ENCODE measurements around the gene ZC3HAV1. TPM values are rescaled to one million over a fixed set of nuclear protein-coding genes. Genes with fewer than 3 reads are reported as not detected.

ZC3HAV1 gene
- total RNA-seq, 2 experiments from 2014 or later, result 124 to 129 TPM

- Mint-ChIP-seq H3K4me1 (peaks cover 79% of the 10 kb centered on the region), H3K27ac (peak overlapping the region; percentile 86), H3K4me3 (peak overlapping the region; percentile 12), H3K36me3 (ENCODE audit: low read depth) (peaks cover 64% of the 10 kb centered on the region), H3K9me3 (no peaks in the 10 kb centered on the region), H3K27me3 (no peaks in the 10 kb centered on the region)
- DNase-seq, result peak; percentile 72
- ChIA-PET POLR2A (no interaction called here), CTCF (interaction anchor here (1.0 to 18.4 kb wide), 3 partner anchors 24 to 51 kb away, joined by 3 to 225 read pairs (median 7); no protein-coding TSS in a partner anchor)
Measured at GRCh38 chr7:139043823-139044812, 65.4 kb downstream of the ZC3HAV1 start.

- H3K4me1 Mint-ChIP-seq, result peaks cover 64% of the 10 kb centered on the region
- CTCF ChIA-PET, result interaction anchor here (0.6 to 18.4 kb wide), 5 partner anchors 12 to 155 kb away, joined by 3 to 225 read pairs (median 4); no protein-coding TSS in a partner anchor
- POLR2A ChIA-PET, result no interaction called here
- peak overlapping the region; percentile 82 for H3K27ac Mint-ChIP-seq
- no peaks in the 10 kb centered on the region for H3K9me3 Mint-ChIP-seq
- H3K4me3 Mint-ChIP-seq, result peak overlapping the region; percentile 21
- peak; percentile 36 for DNase-seq
- H3K27me3 Mint-ChIP-seq, result peaks cover 4% of the 10 kb centered on the region
- peaks cover 42% of the 10 kb centered on the region for H3K36me3 Mint-ChIP-seq (ENCODE audit: low read depth)
Measured at GRCh38 chr7:139041378-139042085, 68.0 kb downstream of the ZC3HAV1 start.

- ChIA-PET POLR2A (no interaction called here), CTCF (interaction anchor here (18.4 kb wide), 1 partner anchor 29 kb away, joined by 225 read pairs; no protein-coding TSS in a partner anchor)
- Mint-ChIP-seq H3K9me3 (no peaks in the 10 kb centered on the region), H3K27ac (peak overlapping the region; percentile 26), H3K4me1 (peaks cover 54% of the 10 kb centered on the region), H3K36me3 (ENCODE audit: low read depth) (peaks cover 23% of the 10 kb centered on the region), H3K4me3 (no peak overlapping the region), H3K27me3 (peaks cover 4% of the 10 kb centered on the region)
- no peak for DNase-seq
Measured at GRCh38 chr7:139038691-139039090, 70.8 kb downstream of the ZC3HAV1 start.

GRCh38 chr7:139036901-139037300 lies 72.6 kb downstream of the ZC3HAV1 start:
- no peaks in the 10 kb centered on the region for H3K9me3 Mint-ChIP-seq
- POLR2A ChIA-PET, result no interaction called here
- peaks cover 48% of the 10 kb centered on the region for H3K4me1 Mint-ChIP-seq
- H3K4me3 Mint-ChIP-seq, result peak overlapping the region; percentile 69
- no peak for DNase-seq
- peaks cover 4% of the 10 kb centered on the region for H3K27me3 Mint-ChIP-seq
- CTCF ChIA-PET, result interaction anchor here (1.3 to 2.2 kb wide), 2 partner anchors 13 to 19 kb away, joined by 4 to 7 read pairs; no protein-coding TSS in a partner anchor
- peaks cover 23% of the 10 kb centered on the region for H3K36me3 Mint-ChIP-seq (ENCODE audit: low read depth)
- no peak overlapping the region for H3K27ac Mint-ChIP-seq

- Mint-ChIP-seq H3K36me3 (ENCODE audit: low read depth) (peaks cover 20% of the 10 kb centered on the region), H3K9me3 (no peaks in the 10 kb centered on the region), H3K4me1 (peaks cover 39% of the 10 kb centered on the region), H3K27me3 (peaks cover 4% of the 10 kb centered on the region), H3K27ac (peak within 1 kb of the TSS; percentile 88), H3K4me3 (peak within 1 kb of the TSS; percentile 82)
- peak; percentile 58 for DNase-seq
- ChIA-PET CTCF (interaction anchor here (0.8 to 2.2 kb wide), 5 partner anchors 12 to 149 kb away, joined by 3 to 7 read pairs (median 4); no protein-coding TSS in a partner anchor), POLR2A (no interaction called here)
Measured at GRCh38 chr7:139035586-139036353, 73.8 kb downstream of the ZC3HAV1 start, which contains the start of gene ZC3HAV1L. Gene ZC3HAV1L (minus strand): TSS chr7:139036042. CDS start chr7:139036017, 25 bp downstream.

- peaks cover 36% of the 10 kb centered on the region for H3K4me1 Mint-ChIP-seq
- H3K27me3 Mint-ChIP-seq, result peaks cover 4% of the 10 kb centered on the region
- peak; percentile 24 for DNase-seq
- no peaks in the 10 kb centered on the region for H3K9me3 Mint-ChIP-seq
- peak overlapping the region; percentile 82 for H3K4me3 Mint-ChIP-seq
- peaks cover 22% of the 10 kb centered on the region for H3K36me3 Mint-ChIP-seq (ENCODE audit: low read depth)
- H3K27ac Mint-ChIP-seq, result peak overlapping the region; percentile 88
- ChIA-PET CTCF (interaction anchor here (0.7 to 2.2 kb wide), 6 partner anchors 9 to 149 kb away, joined by 3 to 7 read pairs (median 4); no protein-coding TSS in a partner anchor), POLR2A (no interaction called here)
Measured at GRCh38 chr7:139034855-139035585, 74.5 kb downstream of the ZC3HAV1 start.

GRCh38 chr7:139034336-139034735 lies 75.2 kb downstream of the ZC3HAV1 start:
- Mint-ChIP-seq H3K4me1 (peaks cover 36% of the 10 kb centered on the region), H3K4me3 (peak overlapping the region; percentile 82), H3K27ac (peak overlapping the region; percentile 88), H3K27me3 (peaks cover 4% of the 10 kb centered on the region), H3K36me3 (ENCODE audit: low read depth) (peaks cover 28% of the 10 kb centered on the region), H3K9me3 (no peaks in the 10 kb centered on the region)
- POLR2A ChIA-PET, result no interaction called here
- DNase-seq, result no peak
- CTCF ChIA-PET, result interaction anchor here (0.7 to 1.2 kb wide), 2 partner anchors 8 to 9 kb away, joined by 3 read pairs; no protein-coding TSS in a partner anchor

- no peak for DNase-seq
- H3K4me3 Mint-ChIP-seq, result peak overlapping the region; percentile 82
- peaks cover 30% of the 10 kb centered on the region for H3K36me3 Mint-ChIP-seq (ENCODE audit: low read depth)
- peaks cover 4% of the 10 kb centered on the region for H3K27me3 Mint-ChIP-seq
- H3K4me1 Mint-ChIP-seq, result peaks cover 35% of the 10 kb centered on the region
- H3K9me3 Mint-ChIP-seq, result no peaks in the 10 kb centered on the region
- ChIA-PET POLR2A (no interaction called here), CTCF (interaction anchor here (0.6 to 1.3 kb wide), 4 partner anchors 10 to 115 kb away, joined by 3 to 5 read pairs (median 3); no protein-coding TSS in a partner anchor)
- peak overlapping the region; percentile 27 for H3K27ac Mint-ChIP-seq
Measured at GRCh38 chr7:139033346-139034114, 76.0 kb downstream of the ZC3HAV1 start.

- Mint-ChIP-seq H3K9me3 (no peaks in the 10 kb centered on the region), H3K4me3 (no peak overlapping the region), H3K27me3 (peaks cover 1% of the 10 kb centered on the region), H3K4me1 (peaks cover 36% of the 10 kb centered on the region), H3K36me3 (ENCODE audit: low read depth) (peaks cover 36% of the 10 kb centered on the region), H3K27ac (no peak overlapping the region)
- CTCF ChIA-PET, result interaction anchor here (1.3 kb wide), 2 partner anchors 9 to 146 kb away, joined by 3 read pairs; no protein-coding TSS in a partner anchor
- no peak for DNase-seq
- POLR2A ChIA-PET, result no interaction called here
Measured at GRCh38 chr7:139032473-139032872, 77.0 kb downstream of the ZC3HAV1 start.

- ChIA-PET POLR2A (no interaction called here), CTCF (interaction anchor here (0.5 to 0.9 kb wide), 2 partner anchors 12 to 313 kb away, joined by 3 to 4 read pairs; no protein-coding TSS in a partner anchor)
- no peaks in the 10 kb centered on the region for H3K27me3 Mint-ChIP-seq
- no peak overlapping the region for H3K27ac Mint-ChIP-seq
- DNase-seq, result no peak
- H3K9me3 Mint-ChIP-seq, result no peaks in the 10 kb centered on the region
- H3K4me1 Mint-ChIP-seq, result peaks cover 23% of the 10 kb centered on the region
- no peak overlapping the region for H3K4me3 Mint-ChIP-seq
- peaks cover 49% of the 10 kb centered on the region for H3K36me3 Mint-ChIP-seq (ENCODE audit: low read depth)
Measured at GRCh38 chr7:139029353-139029752, 80.2 kb downstream of the ZC3HAV1 start.

- H3K4me1 Mint-ChIP-seq, result peaks cover 11% of the 10 kb centered on the region
- peaks cover 52% of the 10 kb centered on the region for H3K36me3 Mint-ChIP-seq (ENCODE audit: low read depth)
- POLR2A ChIA-PET, result no interaction called here
Measured at GRCh38 chr7:139026551-139026950, 83.0 kb downstream of the ZC3HAV1 start.

More at GRCh38 chr7:139026551-139026950, 83.0 kb downstream of the ZC3HAV1 start:
- Mint-ChIP-seq H3K9me3 (no peaks in the 10 kb centered on the region), H3K4me3 (no peak overlapping the region), H3K27ac (no peak overlapping the region), H3K27me3 (no peaks in the 10 kb centered on the region)
- CTCF ChIA-PET, result interaction anchor here (0.6 to 1.9 kb wide), 6 partner anchors 8 to 108 kb away, joined by 3 to 10 read pairs (median 4); a partner anchor contains a TSS
- DNase-seq, result no peak
